Measurements from ENCODE around the gene TDRD15.
"Not testable (repeated sequence)": the region's sequence is repeated elsewhere in the genome, so short reads cannot be mapped to it uniquely, and the experiment has no call there.

Gene TDRD15

GRCh38 chr2:21148718-21149117 lies 24.9 kb downstream of the TDRD15 start:
- DNase-seq = no peak

GRCh38 chr2:21151234-21151633 lies 27.5 kb downstream of the TDRD15 start:
- DNase-seq = not testable (repeated sequence)

GRCh38 chr2:21155365-21156136 lies 31.8 kb downstream of the TDRD15 start:
- no peak for DNase-seq

GRCh38 chr2:21161122-21161521 lies 37.4 kb downstream of the TDRD15 start:
- DNase-seq = no peak

- no peak for DNase-seq
These were observed 38.3 kb downstream of the TDRD15 start for GRCh38 chr2:21161832-21162614.

GRCh38 chr2:21162615-21162878 lies 38.8 kb downstream of the TDRD15 start:
- no peak for DNase-seq

- DNase-seq = no peak
These were observed 39.4 kb downstream of the TDRD15 start for GRCh38 chr2:21163213-21163612.

- no peak for DNase-seq
These were observed 41.6 kb downstream of the TDRD15 start for GRCh38 chr2:21165350-21165749.

GRCh38 chr2:21175895-21176646 lies 52.3 kb downstream of the TDRD15 start:
- no peak for DNase-seq

GRCh38 chr2:21181957-21182356 lies 58.2 kb downstream of the TDRD15 start:
- DNase-seq = no peak

GRCh38 chr2:21183306-21183705 lies 59.5 kb downstream of the TDRD15 start:
- DNase-seq = no peak

- DNase-seq = no peak
These were observed 60.0 kb downstream of the TDRD15 start for GRCh38 chr2:21183726-21184125.

- DNase-seq = no peak
These were observed 67.8 kb downstream of the TDRD15 start for GRCh38 chr2:21191535-21191934.

All from NCI-H1105 (cell line).